Measurements from ENCODE around the gene EFHC1.

- no peak for TF ChIP-seq POLR2AphosphoS5 (IDR thresholded peaks at IDR 0.05)
- TF ChIP-seq CTCF (IDR thresholded peaks at IDR 0.05), result no peak
- TF ChIP-seq POLR2A (IDR thresholded peaks at IDR 0.05), result no peak
These were observed 96.1 kb downstream of the EFHC1 start for GRCh38 chr6:52516269-52516668.

All from transverse colon (tissue), 4 donors.